ENCODE results near the gene WDR62. TPM values are rescaled to one million over a fixed set of nuclear protein-coding genes. Genes with fewer than 3 reads are reported as not detected.

WDR62 gene
- 2.5 TPM for total RNA-seq

DNA sequence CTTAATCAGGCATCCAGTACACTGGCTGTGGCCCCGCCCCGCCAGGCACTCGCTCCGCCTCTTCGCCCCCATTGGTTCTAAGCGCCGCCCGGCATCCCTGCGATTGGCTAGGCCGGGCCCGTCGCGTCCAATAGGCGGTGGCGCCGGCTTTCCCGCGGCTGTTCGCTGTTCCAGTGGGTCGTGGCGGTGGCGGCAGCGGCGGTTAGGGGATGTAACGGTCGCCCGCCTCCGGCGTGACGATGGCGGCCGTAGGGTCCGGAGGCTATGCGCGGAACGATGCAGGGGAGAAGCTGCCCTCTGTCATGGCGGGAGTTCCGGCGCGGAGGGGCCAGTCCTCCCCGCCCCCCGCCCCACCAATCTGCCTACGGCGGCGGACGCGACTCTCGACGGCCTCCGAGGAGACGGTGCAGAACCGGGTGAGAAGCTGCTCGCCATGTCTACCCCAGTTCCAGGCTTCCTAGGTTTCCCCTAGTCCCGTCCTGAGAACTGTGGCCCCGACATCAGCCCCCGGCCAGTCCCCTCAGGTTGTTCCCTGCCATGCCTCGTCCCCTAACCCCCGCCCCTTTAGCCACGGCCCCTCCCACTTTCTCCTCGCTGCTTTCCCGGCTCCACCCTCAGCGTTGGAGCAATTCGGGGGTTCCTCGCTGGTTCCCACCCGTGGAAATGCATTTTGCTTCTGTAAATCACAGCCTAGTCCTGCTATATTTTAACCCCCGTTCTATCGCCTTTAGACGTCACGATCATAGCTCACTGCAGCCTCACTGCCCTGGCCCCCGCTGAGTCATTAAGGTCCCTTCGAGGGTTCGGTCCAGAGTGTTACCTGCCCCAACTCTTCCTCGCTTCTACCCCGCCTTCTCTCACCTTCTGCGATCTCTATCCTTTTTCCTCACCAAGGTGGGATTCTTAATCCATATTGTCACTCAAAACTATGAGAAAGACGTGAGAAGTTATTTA is at the start of gene WDR62:
TSS of gene WDR62 (plus strand) at position 165 of the 954 bp plus-strand sequence. CDS start at position 240, 75 bp downstream.
- DNase-seq: no peak

DNA sequence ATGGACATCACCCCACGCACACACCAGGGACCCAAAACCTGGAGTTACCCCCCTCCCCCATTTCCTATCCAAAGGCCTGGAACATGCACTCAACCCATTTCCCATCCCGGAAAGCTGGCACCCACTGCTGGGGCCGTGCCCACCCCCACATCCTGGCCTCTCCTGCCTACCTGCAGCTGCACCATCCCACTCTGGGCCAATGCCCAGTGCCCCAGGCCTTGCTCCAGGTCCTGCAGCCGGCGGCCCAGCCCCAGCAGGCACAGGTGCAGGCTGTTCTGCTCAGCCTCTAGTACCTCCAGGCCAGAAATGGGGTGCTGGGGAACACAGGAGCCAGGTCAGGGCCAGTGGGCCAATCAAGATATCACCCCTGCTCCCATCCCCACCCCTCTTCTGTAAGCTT is 47.7 kb upstream of the WDR62 start:
- no peak for DNase-seq

DNA sequence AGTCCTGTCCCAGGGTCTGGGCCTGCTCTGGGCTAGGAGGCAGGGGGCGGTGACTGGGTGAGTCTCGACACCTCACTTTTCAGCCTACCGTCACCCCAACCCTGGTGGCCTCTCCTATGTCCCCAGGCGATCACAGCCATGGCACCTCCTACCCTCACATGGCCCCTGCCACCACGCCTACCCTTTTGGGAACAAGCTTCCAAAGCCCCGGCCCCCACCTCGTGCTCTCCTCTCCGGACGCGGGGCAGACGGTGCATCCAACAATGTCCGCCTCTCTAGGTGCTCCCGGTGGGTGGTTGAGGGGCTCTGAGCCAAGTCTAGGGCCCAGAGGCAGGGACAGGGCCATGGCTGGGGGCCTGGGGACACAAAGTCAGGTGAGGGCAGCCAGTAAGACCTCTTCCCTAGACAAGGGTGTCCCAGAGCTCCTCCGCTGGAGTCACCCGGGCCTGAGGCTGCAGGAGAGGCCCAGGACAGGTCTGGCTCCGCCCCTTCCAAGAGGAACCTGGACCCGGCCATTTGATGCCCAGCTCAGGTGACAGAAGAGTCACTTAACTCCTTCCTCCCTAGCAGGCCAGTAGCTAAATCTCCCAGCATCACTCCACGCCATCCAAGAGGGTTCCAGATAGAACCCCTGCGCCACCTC is 46.2 kb upstream of the WDR62 start, which contains the start of gene SYNE4:
TSS of gene SYNE4 (minus strand) at position 478 of the 643 bp plus-strand sequence. CDS start at position 346, 132 bp downstream.
- DNase-seq: no peak

DNA sequence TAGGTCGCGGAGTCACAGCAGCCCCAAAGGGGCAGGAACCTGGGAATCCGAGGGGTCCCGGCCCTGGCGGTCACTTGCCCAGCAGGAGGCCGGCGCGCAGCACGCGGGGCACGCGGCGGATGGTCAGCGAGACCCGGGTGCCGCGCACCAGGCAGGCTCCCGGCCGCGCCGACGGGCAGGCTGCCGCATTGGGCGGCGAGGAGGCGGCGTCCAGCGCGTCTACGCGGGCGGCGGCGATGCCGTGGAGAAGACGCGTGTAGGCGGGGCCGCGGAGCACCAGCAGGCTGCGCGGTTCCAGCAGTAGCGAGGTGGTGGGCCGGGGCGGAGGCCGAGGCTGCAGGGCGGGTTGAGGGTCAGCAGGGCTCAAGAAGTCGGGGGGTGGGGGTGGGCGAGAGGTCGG is 45.5 kb upstream of the WDR62 start:
- DNase-seq: peak; percentile 14

DNA sequence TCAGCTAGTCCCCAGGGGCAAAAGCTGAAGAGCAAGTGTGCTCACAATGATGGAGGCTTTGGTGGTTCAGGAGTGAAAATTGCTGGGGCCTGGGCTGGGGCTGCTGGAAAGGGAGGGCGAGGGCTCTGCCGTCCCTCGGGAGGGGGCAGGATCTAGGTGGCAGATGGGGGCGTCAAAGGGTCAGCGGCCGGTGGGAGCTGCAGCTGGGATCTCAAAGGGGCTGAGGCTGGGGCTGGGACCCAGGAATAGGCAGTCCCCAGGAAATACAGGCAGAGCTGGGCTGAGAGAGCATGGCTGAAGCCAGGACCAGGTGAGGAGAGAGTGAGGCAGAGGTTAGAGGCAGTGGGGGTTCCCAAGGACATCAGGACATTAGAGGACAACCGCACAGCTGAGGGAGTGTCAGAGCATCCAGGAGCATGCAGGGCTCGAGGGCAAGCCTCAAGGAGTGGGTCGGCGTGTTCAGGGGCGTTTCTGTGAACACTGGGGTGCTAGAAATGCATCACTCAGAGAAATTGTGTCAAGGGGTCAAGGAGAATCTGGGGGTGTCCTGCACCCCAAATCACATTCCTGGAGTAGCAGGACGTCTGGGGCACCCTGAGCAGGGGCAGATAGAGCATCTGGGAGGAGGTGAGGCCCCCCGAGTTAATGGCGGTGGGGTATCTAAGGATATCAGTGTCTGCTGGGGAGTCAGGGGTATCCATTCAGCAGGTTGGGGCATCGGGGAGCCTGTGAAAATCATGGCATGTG is 44.9 kb upstream of the WDR62 start:
- DNase-seq: no peak

DNA sequence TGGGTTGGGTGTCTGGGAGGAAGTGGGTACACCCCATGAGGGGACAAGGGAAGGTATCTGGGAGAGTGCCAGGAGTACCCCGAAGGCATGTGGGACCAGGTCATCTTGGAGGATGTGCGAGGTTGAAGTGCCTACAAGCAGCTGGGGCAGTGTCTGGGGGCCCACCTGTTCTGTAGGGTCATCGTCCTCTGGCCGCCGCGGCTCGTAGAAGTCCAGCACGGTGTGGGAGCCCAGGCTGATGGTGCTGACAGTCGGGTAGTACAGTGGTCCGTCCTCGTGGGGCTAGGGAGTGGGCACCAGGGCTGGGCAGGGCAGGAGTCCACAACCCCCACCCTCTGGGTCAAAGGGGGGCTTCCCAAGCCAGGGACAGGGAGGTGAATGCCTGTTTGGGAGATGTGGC is 44.3 kb upstream of the WDR62 start:
- no peak for DNase-seq

DNA sequence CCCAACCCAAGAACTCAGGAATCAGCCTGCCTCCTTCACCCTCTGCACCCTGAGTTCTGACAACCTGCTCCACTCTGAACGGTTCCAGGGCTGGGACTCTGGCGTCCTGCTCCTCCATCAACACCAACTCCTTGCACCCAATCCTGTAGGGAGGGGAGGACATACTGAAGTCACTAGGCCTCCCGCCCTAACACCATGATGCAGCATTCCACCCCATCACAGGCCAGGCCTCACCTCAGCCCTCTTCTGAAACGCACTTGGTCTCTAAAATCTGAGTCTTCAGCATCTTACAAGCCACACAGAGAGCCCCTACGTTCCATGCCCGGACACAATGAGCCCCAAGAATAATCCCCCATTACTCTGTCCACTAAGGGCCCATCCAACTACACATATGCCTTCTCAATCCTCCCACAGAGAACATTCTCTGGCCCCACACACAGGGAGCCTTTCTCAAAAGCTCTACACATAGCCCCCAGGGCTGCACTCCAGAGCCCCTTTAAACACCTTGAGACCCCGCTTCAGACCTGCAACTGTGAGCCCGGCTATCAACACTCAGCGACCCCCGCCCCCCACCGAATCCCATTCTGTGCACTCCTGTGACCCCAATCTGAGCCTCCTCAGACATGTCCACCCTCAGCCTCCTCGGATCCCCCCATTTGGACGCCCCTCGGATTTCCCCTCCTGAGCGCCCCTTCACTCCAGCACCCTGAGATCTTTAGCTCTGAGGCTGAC is 41.3 kb upstream of the WDR62 start:
- no peak for DNase-seq

DNA sequence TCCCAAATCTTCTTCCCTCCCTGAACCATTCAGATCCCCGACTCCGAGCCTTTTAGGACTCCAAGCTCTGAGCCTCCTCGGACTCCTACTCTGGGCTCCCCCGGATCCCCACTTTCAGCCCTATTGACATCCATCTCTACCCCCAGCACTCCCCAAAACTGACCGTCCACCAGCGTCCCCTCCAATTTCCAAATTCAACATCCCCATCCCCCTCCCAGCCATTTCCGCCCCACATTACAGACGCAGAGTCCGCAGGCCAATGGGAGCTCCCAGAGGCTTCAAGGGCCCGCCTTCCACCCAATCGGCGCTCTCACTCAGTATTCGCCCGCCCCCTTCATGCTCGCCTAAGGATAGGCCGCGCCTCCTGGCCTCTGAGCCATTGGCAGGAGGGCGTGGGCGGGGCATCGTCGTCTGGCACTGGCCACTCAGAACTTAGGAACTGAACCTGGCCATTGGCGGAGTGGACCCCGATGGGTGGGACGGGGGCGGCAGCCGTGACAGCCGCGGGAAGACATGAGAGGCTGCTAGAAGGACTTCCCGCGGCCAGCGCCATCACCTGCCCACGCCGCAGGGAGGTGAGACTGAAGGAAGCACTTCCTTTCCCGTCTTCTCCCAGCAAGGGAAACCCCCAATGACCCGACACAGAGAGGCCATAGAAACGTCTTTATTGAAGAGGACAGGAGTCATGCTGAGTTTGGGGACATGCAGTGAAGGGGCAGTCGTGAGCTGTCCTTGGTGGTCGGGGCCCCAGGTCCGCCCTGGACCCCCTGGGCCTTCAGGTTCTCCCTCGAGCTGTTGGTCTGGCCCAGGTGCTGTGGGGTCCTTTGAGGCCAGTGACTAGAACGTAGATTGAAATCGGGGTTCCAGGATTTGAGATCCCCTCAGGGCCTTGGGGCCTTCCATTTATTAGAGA is 40.4 kb upstream of the WDR62 start, which contains the start of gene ALKBH6:
TSS of gene ALKBH6 (minus strand) at position 202 of the 913 bp plus-strand sequence. CDS start 816 bp downstream, outside the sequence.
- DNase-seq: peak; percentile 98

DNA sequence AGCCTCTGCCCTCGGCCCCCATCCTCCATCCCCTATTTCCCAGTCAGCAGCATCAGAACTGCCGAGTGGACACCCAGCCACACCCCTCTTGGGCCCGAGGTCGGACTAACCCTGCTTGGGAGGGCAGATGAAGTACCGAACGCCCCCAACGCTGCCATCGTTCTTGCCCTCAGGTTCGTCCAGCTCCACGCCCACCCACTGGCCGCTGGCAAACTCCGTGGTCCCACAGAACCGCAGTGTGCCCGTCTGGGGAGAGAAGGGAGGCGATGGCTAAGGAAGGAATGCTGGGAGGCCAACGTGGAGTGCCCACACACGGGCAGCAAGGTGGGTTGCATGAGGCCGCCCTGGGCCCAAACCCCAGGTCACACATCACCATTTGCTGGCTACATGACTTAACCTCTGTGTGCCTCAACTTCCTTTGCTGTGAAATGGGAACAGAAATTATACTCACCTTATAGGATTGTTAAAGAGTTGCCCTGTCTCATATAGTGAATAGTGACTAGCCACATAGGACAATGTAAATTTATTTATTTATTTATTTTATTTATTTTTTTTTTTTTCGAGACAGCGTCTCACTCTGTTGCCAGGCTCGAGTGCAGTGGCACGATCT is 35.5 kb upstream of the WDR62 start:
- no peak for DNase-seq

DNA sequence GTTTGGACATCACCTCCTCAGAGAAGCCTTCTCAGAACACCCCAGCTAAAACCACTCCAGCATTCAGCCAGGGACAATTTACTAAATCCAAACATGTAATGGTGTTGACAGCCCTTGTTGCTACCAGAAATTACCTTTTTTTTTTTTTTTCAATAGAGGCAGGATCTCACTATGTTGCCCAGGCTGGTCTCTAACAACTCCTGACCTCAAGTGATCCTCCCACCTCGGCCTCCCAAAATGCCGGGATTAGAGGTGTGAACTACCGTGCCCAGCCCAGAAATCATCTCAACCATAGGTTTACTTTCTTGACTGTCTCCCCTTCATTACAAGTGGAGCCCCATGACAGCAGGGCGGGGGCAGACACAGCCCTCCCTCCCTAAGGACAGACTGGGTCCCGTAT is 31.3 kb upstream of the WDR62 start:
- no peak for DNase-seq

DNA sequence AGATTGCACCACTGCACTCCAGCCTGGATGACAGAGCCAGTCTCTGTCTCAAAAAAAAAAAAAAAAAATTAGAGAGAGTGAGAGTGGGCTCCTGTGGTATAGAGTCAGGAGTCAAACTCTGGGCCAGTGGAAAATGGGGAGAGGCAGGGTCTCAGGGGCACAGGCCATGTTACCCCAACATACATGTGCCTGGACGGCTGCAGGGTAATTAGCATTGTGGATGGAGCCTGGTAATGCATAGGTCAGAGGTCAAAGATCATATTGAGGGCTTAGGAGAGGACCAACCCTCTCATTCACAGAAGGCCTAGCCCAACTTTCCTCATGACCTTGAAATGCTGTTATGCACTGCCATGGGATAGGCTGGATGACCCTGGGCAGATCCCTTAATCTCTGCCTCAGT is 29.2 kb upstream of the WDR62 start:
- DNase-seq: no peak

DNA sequence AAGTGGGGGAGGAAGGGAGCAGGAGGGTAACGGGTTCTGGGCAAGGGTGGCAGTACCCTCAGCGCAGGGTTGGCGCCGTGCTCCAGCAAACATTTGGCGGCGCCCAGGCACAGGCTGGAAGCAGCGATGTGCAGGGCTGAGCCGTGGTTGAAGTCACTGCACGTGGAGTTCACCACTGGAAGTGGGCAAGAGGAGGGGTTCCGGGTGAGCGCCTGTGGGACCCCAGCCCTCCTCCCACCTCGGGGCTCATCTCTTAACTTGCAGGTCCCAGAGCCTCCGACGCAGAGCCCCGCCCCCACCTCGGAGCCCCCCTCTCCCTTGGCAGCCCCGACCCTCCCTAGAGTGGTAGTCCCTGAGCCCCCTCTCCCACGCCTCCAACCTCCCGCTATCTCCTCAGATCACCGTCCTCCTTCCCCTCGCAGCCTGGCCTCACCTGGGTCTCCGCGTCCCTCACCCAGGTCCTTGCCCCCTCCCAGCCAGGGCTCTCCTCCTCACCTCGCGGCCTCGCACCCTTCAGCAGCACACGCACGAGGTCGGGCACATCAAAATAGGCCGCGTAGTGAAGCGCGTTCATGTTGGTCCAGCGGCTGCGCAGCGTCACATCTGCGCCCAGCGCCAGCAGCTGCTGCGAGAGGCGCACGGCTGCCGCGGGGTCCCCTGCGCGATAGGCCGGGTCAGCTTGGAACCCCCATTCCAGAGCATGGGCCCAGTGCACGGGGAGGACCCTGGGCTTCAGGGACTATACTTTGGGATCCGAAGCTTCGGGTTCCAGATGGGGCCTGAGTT is 28.4 kb upstream of the WDR62 start:
- DNase-seq: no peak

DNA sequence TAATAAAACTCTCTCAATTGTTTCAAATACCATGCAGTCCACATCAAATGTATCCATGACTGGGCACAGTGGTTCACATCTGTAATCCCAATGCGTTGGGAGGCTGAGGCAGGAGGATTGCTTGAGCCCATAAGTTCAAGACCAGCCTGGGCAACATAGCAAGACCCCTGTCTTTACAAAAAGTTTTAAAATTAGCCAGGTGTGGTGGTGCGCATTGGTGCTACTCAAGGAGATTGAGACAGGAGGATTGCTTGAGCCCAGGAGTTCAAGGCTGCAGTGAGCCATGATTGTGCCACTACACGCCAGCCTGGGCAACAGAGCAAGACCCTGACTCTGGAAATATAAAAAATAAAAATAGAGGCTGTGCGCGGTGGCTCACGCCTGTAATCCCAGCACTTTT is 27.0 kb upstream of the WDR62 start:
- no peak for DNase-seq

DNA sequence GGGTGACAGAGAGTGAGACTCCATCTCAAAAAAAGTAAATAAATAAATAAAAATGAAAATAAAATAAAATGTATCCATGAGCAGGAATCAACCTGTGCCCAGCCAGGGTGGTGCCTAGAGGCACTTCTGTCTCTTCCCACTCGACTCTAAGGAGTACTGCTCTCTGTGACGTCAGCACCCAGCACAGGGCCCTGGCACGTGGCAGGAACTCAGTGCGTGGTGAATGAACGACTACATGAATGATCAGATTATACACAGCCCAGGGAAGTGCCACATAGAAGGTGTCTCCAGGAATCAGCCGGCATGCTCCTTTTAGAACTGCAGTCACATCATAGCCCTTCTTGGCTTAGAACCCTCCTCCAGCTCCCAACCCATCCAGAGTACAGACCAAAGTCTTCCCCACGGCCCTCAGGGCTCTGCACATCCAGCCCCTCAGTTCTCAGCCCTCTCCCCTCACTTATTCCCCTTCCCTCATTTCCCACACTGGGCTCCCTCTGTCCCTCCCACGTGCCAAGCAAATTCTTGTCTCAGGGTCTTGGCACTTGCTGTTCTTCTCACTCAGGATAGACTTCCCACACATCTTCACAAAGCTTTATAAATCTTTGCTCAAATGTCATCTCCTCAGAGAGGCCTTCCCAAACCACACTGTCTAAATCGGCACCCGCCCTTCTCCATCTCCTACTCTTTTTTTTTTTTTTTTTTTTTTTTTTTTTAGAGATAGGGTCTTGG is 26.2 kb upstream of the WDR62 start:
- no peak for DNase-seq

DNA sequence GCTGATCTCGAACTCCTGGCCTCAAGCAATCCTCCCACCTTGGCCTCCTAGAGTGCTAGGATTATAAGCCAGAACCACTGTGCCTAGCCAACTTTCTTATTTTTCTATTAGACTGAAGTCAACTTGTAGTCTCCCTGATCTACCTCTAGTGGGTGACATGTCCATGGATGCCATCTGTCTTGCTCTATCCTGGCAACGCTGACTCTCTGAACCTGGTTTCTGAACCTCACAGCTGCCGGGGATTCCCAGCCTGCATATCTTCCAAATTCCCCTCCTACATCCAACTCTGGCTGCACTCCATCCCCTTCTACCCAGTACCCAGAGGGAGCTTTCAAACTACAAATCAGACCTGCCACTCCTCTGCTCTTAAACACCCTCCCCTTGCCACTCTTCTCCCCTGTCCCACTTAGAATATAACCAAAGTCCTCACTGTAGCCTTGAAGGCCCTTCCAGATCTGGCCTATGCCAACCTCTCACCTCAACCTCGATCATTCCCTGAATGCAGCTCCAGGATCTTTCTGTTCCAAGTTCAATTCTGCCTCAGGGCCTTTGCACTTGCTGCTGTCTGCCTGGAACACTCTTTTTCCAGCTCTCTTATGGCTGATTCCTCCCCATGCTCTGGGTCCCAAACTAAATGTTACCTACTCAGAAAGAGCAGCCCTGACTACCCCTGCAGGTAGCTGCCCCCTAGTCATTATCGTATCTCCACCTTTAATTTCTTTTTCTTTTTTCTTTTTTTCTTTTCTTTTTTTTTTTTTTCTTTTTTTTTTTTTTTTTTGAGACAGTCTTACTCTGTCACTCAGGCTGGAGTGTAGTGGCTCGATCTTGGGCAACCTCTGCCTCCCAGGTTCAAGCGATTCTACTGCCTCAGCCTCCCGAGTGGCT is 24.2 kb upstream of the WDR62 start:
- no peak for DNase-seq

DNA sequence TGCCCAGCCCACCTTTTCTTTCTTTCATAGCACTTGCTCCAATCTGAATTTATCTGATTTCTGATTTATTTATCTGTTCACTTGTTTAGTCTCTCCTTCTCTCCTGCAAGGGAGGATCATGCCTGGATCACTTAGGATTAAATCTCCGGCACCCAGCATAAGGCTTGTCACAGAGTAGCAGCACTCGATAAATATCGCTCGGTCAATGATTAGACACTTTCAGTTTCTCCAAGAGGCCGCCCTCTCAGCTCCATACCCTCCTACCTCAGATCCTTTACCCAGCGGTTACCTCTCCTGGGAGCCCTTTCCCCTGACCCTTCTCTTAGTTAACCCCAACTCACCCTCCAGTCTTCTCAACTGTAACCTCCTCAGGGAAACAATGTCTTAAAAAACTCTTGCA is 23.4 kb upstream of the WDR62 start:
- no peak for DNase-seq

DNA sequence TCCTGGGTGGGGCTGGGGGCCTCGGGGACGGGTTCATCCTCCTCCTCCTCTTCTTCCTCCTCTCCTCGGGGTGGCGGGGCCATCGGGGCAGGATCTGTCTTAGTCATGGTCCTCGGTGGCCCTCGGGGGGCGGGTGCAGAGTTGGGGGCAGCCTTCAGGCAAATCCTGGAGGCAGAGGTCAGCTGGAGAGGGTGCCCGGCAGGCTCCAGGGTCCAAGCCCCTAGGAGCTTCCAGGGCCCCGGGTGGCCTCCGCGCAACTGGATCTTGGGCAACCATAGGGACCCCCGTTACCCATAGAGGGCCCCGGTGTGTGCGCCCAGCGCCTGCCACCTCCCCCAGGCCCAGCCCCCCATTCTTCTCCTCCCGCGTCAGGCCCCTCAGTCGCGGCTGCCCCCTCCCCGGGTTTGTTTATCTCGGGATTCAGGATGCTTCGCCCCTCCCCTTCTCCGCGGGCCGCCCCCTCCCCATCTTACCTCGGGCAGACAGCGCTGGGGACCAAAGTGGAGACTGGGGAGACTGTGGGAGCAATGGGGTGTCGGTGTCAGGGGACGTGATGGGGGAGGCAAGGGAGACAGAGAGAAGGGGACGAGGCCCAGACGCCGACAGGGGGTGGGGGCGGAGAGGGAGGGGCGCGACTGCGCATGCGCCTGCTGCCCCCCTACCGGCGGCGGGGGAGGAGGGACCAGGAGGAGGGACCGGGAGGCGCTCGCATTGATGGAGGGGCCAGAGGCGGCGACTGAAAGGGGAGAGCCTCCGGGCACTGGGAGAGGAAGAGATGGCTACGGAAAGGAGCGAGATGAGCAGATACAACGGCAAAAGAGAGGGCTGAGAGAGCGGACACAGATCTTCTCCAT is 22.2 kb upstream of the WDR62 start, which contains the start of gene CLIP3:
TSS of gene CLIP3 (minus strand) at position 623 of the 854 bp plus-strand sequence. CDS start at position 107, 516 bp downstream.
- DNase-seq: peak; percentile 20

Measured in skin of body (tissue), 2 donors.